Mammary epithelial cell (primary cell): ENCODE measurements around the gene XYLT1.

ENCODE experiments used
- EZH2 ChIP-seq: IDR thresholded peaks from 2 replicates; pipeline ENCODE4 v1.6.1; 2012; ENCODE audit warnings: low read length, inconsistent platforms, borderline replicate concordance
- TF ChIP-seq, protein P1 (sequence below), 2 donors: IDR thresholded peaks in 1 of 2; conservative IDR thresholded peaks in 1 of 2; 2 replicates each; pipeline ENCODE4 v1.5.1; 2011 to 2012; ENCODE audit warnings: inconsistent platforms in 2 of 2, low read length in 2 of 2, mild to moderate bottlenecking in 2 of 2, control low read depth in 1 of 2, low read depth in 1 of 2; ENCODE audit not compliant: insufficient read depth in 1 of 2; ENCODE audit errors: extremely low read depth in 1 of 2

GRCh38 chr16:17335826-17336529 is 134.8 kb downstream of the XYLT1 start:
- TF ChIP-seq, protein P1, sequence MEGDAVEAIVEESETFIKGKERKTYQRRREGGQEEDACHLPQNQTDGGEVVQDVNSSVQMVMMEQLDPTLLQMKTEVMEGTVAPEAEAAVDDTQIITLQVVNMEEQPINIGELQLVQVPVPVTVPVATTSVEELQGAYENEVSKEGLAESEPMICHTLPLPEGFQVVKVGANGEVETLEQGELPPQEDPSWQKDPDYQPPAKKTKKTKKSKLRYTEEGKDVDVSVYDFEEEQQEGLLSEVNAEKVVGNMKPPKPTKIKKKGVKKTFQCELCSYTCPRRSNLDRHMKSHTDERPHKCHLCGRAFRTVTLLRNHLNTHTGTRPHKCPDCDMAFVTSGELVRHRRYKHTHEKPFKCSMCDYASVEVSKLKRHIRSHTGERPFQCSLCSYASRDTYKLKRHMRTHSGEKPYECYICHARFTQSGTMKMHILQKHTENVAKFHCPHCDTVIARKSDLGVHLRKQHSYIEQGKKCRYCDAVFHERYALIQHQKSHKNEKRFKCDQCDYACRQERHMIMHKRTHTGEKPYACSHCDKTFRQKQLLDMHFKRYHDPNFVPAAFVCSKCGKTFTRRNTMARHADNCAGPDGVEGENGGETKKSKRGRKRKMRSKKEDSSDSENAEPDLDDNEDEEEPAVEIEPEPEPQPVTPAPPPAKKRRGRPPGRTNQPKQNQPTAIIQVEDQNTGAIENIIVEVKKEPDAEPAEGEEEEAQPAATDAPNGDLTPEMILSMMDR (conservative IDR thresholded peaks at IDR 0.05 in 1 of 2, IDR thresholded peaks at IDR 0.05 in 1 of 2; ENCODE audit: extremely low read depth in 1 of 2, insufficient read depth in 1 of 2, low read depth in 1 of 2, low read length in 2 of 2) = no peak
- no peak for TF ChIP-seq EZH2
